H1 (cell line): Measurements from ENCODE around the gene UBE2E1. TPM values are rescaled to one million over a fixed set of nuclear protein-coding genes. Genes with fewer than 3 reads are reported as not detected.

ENCODE experiments used
- CTCF ChIA-PET: fragments of 300-600 bp; sonication (Branson Sonifier 250); formaldehyde crosslinking; loops from one replicate; lab custom pipeline; 2021; ENCODE audit not compliant: partially characterized antibody; lab: Charles Lee
- POLR2A ChIA-PET: fragments of 300-600 bp; sonication (Branson Sonifier 250); formaldehyde crosslinking; loops from one replicate; lab custom pipeline; 2021; ENCODE audit warnings: inconsistent platforms; ENCODE audit not compliant: partially characterized antibody; lab: Charles Lee
- DNase-seq, 2 experiments: peaks; one replicate each; pipeline versions ENCODE4 v3.0.0 to v3.0.0-alpha.2; 2010 to 2022; ENCODE audit warnings: low spot score in 2 of 2, low read depth in 1 of 2, mixed read lengths in 1 of 2
- FAIRE-seq: peaks from 2 replicates; lab custom pipeline; 2011; peaks lifted over from hg19 to GRCh38; lab: Jason Lieb, UNC
- H2AFZ ChIP-seq: 2 replicates; pipeline ENCODE4 v1.8.1; 2012; ENCODE audit warnings: low read length, inconsistent platforms
- H2AK5ac ChIP-seq: 2 replicates; pipeline ENCODE4 v1.6.1; 2013; ENCODE audit warnings: low read depth, low read length
- H2BK120ac ChIP-seq: replicated peaks from 2 replicates; pipeline ENCODE3; 2013; ENCODE audit warnings: low read depth, low read length, inconsistent platforms
- H2BK12ac ChIP-seq: 2 replicates; pipeline ENCODE4 v1.6.1; 2013; ENCODE audit warnings: low read depth, low read length
- H2BK15ac ChIP-seq: 2 replicates; pipeline ENCODE4 v1.6.1; 2013; ENCODE audit warnings: low read length
- H2BK20ac ChIP-seq: 2 replicates; pipeline ENCODE4 v1.6.1; 2013; ENCODE audit warnings: low read length
- H2BK5ac ChIP-seq: 2 replicates; pipeline ENCODE4 v1.6.1; 2013; ENCODE audit warnings: low read depth, low read length
- H3K14ac ChIP-seq: 2 replicates; pipeline ENCODE4 v1.6.1; 2013; ENCODE audit warnings: inconsistent platforms; ENCODE audit not compliant: insufficient read length
- H3K18ac ChIP-seq: 2 replicates; pipeline ENCODE4 v1.6.1; 2013; ENCODE audit warnings: low read length; ENCODE audit errors: extremely low read depth
- H3K23ac ChIP-seq: 2 replicates; pipeline ENCODE4 v1.6.1; 2013; ENCODE audit warnings: inconsistent platforms; ENCODE audit not compliant: insufficient read length
- H3K23me2 ChIP-seq: 2 replicates; pipeline ENCODE4 v1.6.1; 2013; ENCODE audit warnings: low read depth, low read length
- H3K27ac ChIP-seq: 2 replicates; pipeline ENCODE4 v1.6.1; 2011; ENCODE audit warnings: low read depth, low read length, inconsistent platforms
- H3K27me3 ChIP-seq, 4 experiments: replicated peaks in 1 of 4; 1 replicate in 1 of 4; 2 replicates in 3 of 4; pipeline versions ENCODE4 v1.6.1 to v1.8.1; 2011 to 2013; ENCODE audit warnings: low read length in 3 of 4, mild to moderate bottlenecking in 3 of 4, inconsistent platforms in 2 of 4, mixed read lengths in 2 of 4, moderate library complexity in 1 of 4; ENCODE audit not compliant: control insufficient read depth in 3 of 4, insufficient read depth in 3 of 4; ENCODE audit errors: extremely low read depth in 1 of 4
- H3K36me3 ChIP-seq, 4 experiments: 2 replicates each; pipeline versions ENCODE4 v1.6.1 to v1.8.1; 2011 to 2013; ENCODE audit warnings: mild to moderate bottlenecking in 4 of 4, low read length in 3 of 4, moderate library complexity in 2 of 4, control low read depth in 1 of 4, inconsistent platforms in 1 of 4; ENCODE audit not compliant: insufficient read depth in 4 of 4, control insufficient read depth in 2 of 4
- H3K4ac ChIP-seq: replicated peaks from 2 replicates; pipeline ENCODE3; 2013; ENCODE audit warnings: low read length, low read depth, mixed read lengths, inconsistent platforms; ENCODE audit not compliant: insufficient read length
- H3K4me1 ChIP-seq, 4 experiments: replicated peaks in 1 of 4; 1 replicate in 1 of 4; 2 replicates in 3 of 4; pipeline versions ENCODE4 v1.6.1 to v1.8.1; 2011 to 2013; ENCODE audit warnings: low read length in 3 of 4, inconsistent platforms in 2 of 4, mixed read lengths in 1 of 4; ENCODE audit not compliant: insufficient read depth in 4 of 4, control insufficient read depth in 3 of 4
- H3K4me2 ChIP-seq, 2 experiments: 2 replicates each; pipeline versions ENCODE4 v1.6.1 to v1.8.1; 2011 to 2013; ENCODE audit warnings: low read depth in 2 of 2, low read length in 2 of 2, control low read depth in 1 of 2, inconsistent platforms in 1 of 2, mild to moderate bottlenecking in 1 of 2; ENCODE audit not compliant: insufficient read depth in 1 of 2
- H3K4me3 ChIP-seq, 4 experiments: fragments of 200-600, 300-600 bp in 1 of 4; sonication (generic), shearing (Covaris generic), sonication (Bioruptor Twin) in 1 of 4; 2 replicates each; pipeline versions ENCODE4 v1.5.1 to v1.8.1; 2011 to 2016; ENCODE audit warnings: low read length in 4 of 4, low read depth in 3 of 4, control low read depth in 2 of 4, inconsistent platforms in 2 of 4, mild to moderate bottlenecking in 2 of 4, mixed read lengths in 1 of 4, moderate library complexity in 1 of 4; ENCODE audit not compliant: insufficient read depth in 2 of 4; ENCODE audit errors: extremely low read depth in 1 of 4
- H3K56ac ChIP-seq: replicated peaks from 2 replicates; pipeline ENCODE3; 2013; ENCODE audit warnings: low read depth, mild to moderate bottlenecking, mixed read lengths, low read length, inconsistent platforms; ENCODE audit not compliant: insufficient read length
- H3K79me1 ChIP-seq: 2 replicates; pipeline ENCODE4 v1.6.1; 2013; ENCODE audit warnings: low read depth, low read length, control low read depth
- H3K79me2 ChIP-seq, 2 experiments: 2 replicates each; pipeline versions ENCODE4 v1.6.1 to v1.8.1; 2012 to 2013; ENCODE audit warnings: low read length in 2 of 2, mild to moderate bottlenecking in 2 of 2, inconsistent platforms in 1 of 2; ENCODE audit not compliant: insufficient read depth in 2 of 2, control insufficient read depth in 1 of 2
- H3K9ac ChIP-seq, 4 experiments: replicated peaks in 1 of 4; 1 replicate in 1 of 4; 2 replicates in 3 of 4; pipeline versions ENCODE4 v1.6.1 to v1.8.1; 2011 to 2013; ENCODE audit warnings: low read depth in 3 of 4, low read length in 3 of 4, control low read depth in 2 of 4, mild to moderate bottlenecking in 2 of 4, moderate library complexity in 2 of 4, inconsistent platforms in 1 of 4; ENCODE audit errors: extremely low read depth in 1 of 4
- H3K9me3 ChIP-seq, 2 experiments: 2 replicates each; pipeline versions ENCODE4 v1.6.1 to v1.8.1; 2012 to 2013; ENCODE audit warnings: mild to moderate bottlenecking in 2 of 2, moderate library complexity in 2 of 2, control low read depth in 1 of 2, inconsistent platforms in 1 of 2, low read depth in 1 of 2, low read length in 1 of 2, mixed read lengths in 1 of 2; ENCODE audit not compliant: insufficient read depth in 2 of 2
- H4K20me1 ChIP-seq, 2 experiments: replicated peaks in 1 of 2; 2 replicates each; pipeline versions ENCODE3 to v1.8.1; 2011 to 2013; ENCODE audit warnings: inconsistent platforms in 2 of 2, low read length in 2 of 2, mild to moderate bottlenecking in 1 of 2; ENCODE audit not compliant: insufficient read depth in 2 of 2, control insufficient read depth in 1 of 2
- H4K5ac ChIP-seq: 2 replicates; pipeline ENCODE4 v1.6.1; 2013; ENCODE audit warnings: low read length, low read depth, mixed read lengths, inconsistent platforms; ENCODE audit not compliant: insufficient read length
- H4K8ac ChIP-seq: 2 replicates; pipeline ENCODE4 v1.8.0; 2013; ENCODE audit warnings: mild to moderate bottlenecking, moderate library complexity, low read length, inconsistent platforms; ENCODE audit not compliant: insufficient read depth; ENCODE audit errors: extremely low read depth
- H4K91ac ChIP-seq: replicated peaks from 2 replicates; pipeline ENCODE3; 2013; ENCODE audit warnings: low read length, mixed read lengths, inconsistent platforms; ENCODE audit not compliant: insufficient read length
- CHD1 ChIP-seq: IDR thresholded peaks from 2 replicates; pipeline ENCODE4 v1.6.1; 2012; ENCODE audit warnings: low read depth, low read length, improper control_type of control experiment
- CREB1 ChIP-seq: IDR thresholded peaks from 2 replicates; pipeline ENCODE4 v1.6.1; 2012; ENCODE audit warnings: inconsistent platforms
- CTBP2 ChIP-seq: IDR thresholded peaks from 2 replicates; pipeline ENCODE4 v1.7.0; 2011; ENCODE audit warnings: borderline replicate concordance, mild to moderate bottlenecking, moderate library complexity, mixed read lengths, low read length; ENCODE audit not compliant: insufficient read depth, insufficient read length
- EP300 ChIP-seq, 2 experiments: IDR thresholded peaks; 1 replicate in 1 of 2; 2 replicates in 1 of 2; pipeline ENCODE4 v1.6.1; 2011 to 2012; ENCODE audit warnings: low read depth in 2 of 2, low read length in 2 of 2, mild to moderate bottlenecking in 2 of 2, borderline replicate concordance in 1 of 2, inconsistent platforms in 1 of 2, moderate library complexity in 1 of 2
- FOSL1 ChIP-seq: IDR thresholded peaks from 2 replicates; pipeline ENCODE4 v1.6.1; 2011; ENCODE audit warnings: mild to moderate bottlenecking, low read depth, low read length, moderate library complexity; ENCODE audit not compliant: insufficient read depth
- JUN ChIP-seq: IDR thresholded peaks from 2 replicates; pipeline ENCODE4 v1.6.1; 2011; ENCODE audit warnings: low read depth, mild to moderate bottlenecking, improper control_type of control experiment, low read length
- JUND ChIP-seq: IDR thresholded peaks from 2 replicates; pipeline ENCODE4 v1.6.1; 2011; ENCODE audit warnings: mild to moderate bottlenecking, improper control_type of control experiment, low read length
- KDM1A ChIP-seq: fragments of 200-600, 300-600 bp; sonication (generic); IDR thresholded peaks from 2 replicates; pipeline ENCODE4 v1.7.1; 2016; ENCODE audit warnings: mild to moderate bottlenecking, low read length, borderline replicate concordance
- RXRA ChIP-seq: IDR thresholded peaks from 2 replicates; pipeline ENCODE4 v1.6.1; 2011; ENCODE audit warnings: low read depth, mild to moderate bottlenecking, low read length, moderate library complexity; ENCODE audit not compliant: insufficient read depth
- SP1 ChIP-seq: IDR thresholded peaks from 2 replicates; pipeline ENCODE4 v1.6.1; 2011; ENCODE audit warnings: low read depth, low read length
- SP4 ChIP-seq: IDR thresholded peaks from 2 replicates; pipeline ENCODE4 v1.6.1; 2012; ENCODE audit warnings: low read length, inconsistent platforms
- TAF1 ChIP-seq: IDR thresholded peaks from 2 replicates; pipeline ENCODE4 v1.6.1; 2011; ENCODE audit warnings: mild to moderate bottlenecking, low read depth, low read length
- TBP ChIP-seq: IDR thresholded peaks from 2 replicates; pipeline ENCODE4 v1.6.1; 2011; ENCODE audit warnings: low read depth, low read length, improper control_type of control experiment
- TCF12 ChIP-seq: IDR thresholded peaks from 2 replicates; pipeline ENCODE4 v1.6.1; 2011; ENCODE audit warnings: low read depth, mild to moderate bottlenecking, low read length
- WGBS, 2 experiments: shearing (Covaris generic) in 1 of 2; methylation state at CpG; one replicate each; pipeline versions ENCODE4 v1.1.6 to v1.1.7; 2013 to 2015; ENCODE audit warnings: low lambda C conversion rate in 2 of 2, mixed read lengths in 2 of 2, inconsistent platforms in 1 of 2, low coverage in 1 of 2, missing lambda C conversion rate in 1 of 2; ENCODE audit not compliant: insufficient replicate concordance in 2 of 2, insufficient coverage in 1 of 2, insufficient read length in 1 of 2; ENCODE audit errors: extremely low coverage in 1 of 2, missing lambda C conversion rate in 1 of 2; 5-methylcytosine and 5-hydroxymethylcytosine counted together
- polyA plus RNA-seq, 7 experiments: library from polyadenylated mRNA; depleted of rRNA in 3 of 7; stranded (reverse) in 5 of 7; unstranded in 2 of 7; fragments of >200 nt in 5 of 7; fragments of 200-250 nt in 2 of 7; gene quantifications; 1 replicate in 5 of 7; 2 replicates in 1 of 7; 4 replicates in 1 of 7; pipeline versions ENCODE4 v1.2.1 to v1.2.3, GENCODE V29; 2011 to 2013; ENCODE audit warnings: missing spikeins in 2 of 7, mixed read lengths in 2 of 7
- total RNA-seq: library from RNA; stranded (reverse); fragmentation: NEBNext Ultra II Directional; extraction: Animal tissue kit (Norgen Biotek cat#: 25700); gene quantifications from 2 replicates; pipeline ENCODE4 v1.2.1, GENCODE V29; 2021

Gene UBE2E1
- total and polyA plus RNA-seq, 2 of the 8 experiments (the other 6 are each of a cell fraction or from before 2014, with no cell fraction given), result 109 to 141 TPM

DNA sequence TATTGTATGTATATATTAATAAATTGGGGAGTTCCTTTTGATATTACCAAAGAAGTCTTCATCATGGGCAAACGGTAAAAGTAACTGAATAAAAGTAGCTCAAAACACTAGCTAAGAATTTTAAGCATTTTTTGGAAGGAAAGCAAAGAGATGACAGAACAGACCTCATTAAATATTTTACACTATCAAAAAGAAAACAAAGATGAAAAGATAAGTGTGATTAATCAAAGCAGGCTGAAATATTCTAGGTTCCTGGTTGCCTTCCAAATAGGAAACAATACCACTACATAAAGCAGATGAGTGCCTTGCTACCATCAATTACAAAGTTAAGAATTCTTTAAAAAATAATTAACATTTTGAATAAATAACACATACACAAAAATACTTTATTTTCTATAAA, 107.4 kb downstream of the UBE2E1 start:
- H3K4me2 ChIP-seq, result no peak overlapping the region
- no peak for FAIRE-seq
- no peak overlapping the region for H2AFZ ChIP-seq
- H2BK15ac ChIP-seq, result no peak overlapping the region
- H3K79me1 ChIP-seq, result no peaks in the 10 kb centered on the region
- H4K91ac ChIP-seq, result no peak overlapping the region
- no peak for DNase-seq
- POLR2A ChIA-PET, result no interaction called here
- no peaks in the 10 kb centered on the region; a peak in 1 of 7 replicates for H3K27me3 ChIP-seq
- no peak overlapping the region for H3K14ac ChIP-seq
- H2BK120ac ChIP-seq, result no peak overlapping the region
- H3K56ac ChIP-seq, result no peak overlapping the region
- H2AK5ac ChIP-seq, result no peak overlapping the region
- peaks cover 15% of the 10 kb centered on the region for H3K23me2 ChIP-seq
- H4K8ac ChIP-seq, result no peak overlapping the region
- no peak overlapping the region for H4K5ac ChIP-seq
- no peak overlapping the region for H3K4ac ChIP-seq
- H3K36me3 ChIP-seq, result peaks cover 3 to 21% (median 9%) of the 10 kb centered on the region in 4 experiments; a peak in 7 of 8 replicates
- H3K9ac ChIP-seq, result no peak overlapping the region
- no peak for TF ChIP-seq EP300 (IDR thresholded peaks at IDR 0.05; ENCODE audit: borderline replicate concordance in 1 of 2, low read depth in 2 of 2, low read length in 2 of 2)
- no peak for TF ChIP-seq TCF12
- no peak for TF ChIP-seq SP1
- TF ChIP-seq TAF1, result no peak
- TF ChIP-seq CHD1, result no peak
- no peak for TF ChIP-seq JUND
- TF ChIP-seq SP4, result no peak
- no peak for TF ChIP-seq FOSL1
- no peak for TF ChIP-seq RXRA
- TF ChIP-seq KDM1A, result no peak
- TF ChIP-seq JUN, result no peak
- TF ChIP-seq CREB1, result no peak
- no peak for TF ChIP-seq TBP
- no peak for TF ChIP-seq CTBP2
- TF ChIP-seq, all 59 proteins: peak for 0
- Histone ChIP-seq H2BK5ac (no peak overlapping the region), H3K4me1 (peaks cover 4 to 5% (median 5%) of the 10 kb centered on the region in 4 experiments; a peak in 5 of 7 replicates), H2BK12ac (no peak overlapping the region), H3K23ac (no peak overlapping the region), H4K20me1 (peaks cover 4% of the 10 kb centered on the region in 2 experiments), H3K79me2 (peaks cover 0 to 49% of the 10 kb centered on the region in 2 experiments; a peak in 3 of 4 replicates), H2BK20ac (no peak overlapping the region), H3K27ac (no peak overlapping the region), H3K9me3 (no peaks in the 10 kb centered on the region), H3K4me3 (no peak overlapping the region), H3K18ac (no peak overlapping the region)
- CTCF ChIA-PET, result no interaction called here
- 92% methylated on average over 1 of the region's 1 CpG; no CpG with 5 or more reads in 1 of the 2 experiments for WGBS, 2 experiments
